Stimulated activated CD8-positive, alpha-beta memory T cell treated with anti-CD3 and anti-CD28 coated beads, Interleukin-4, amount 100 ng/mL, for 4 hours (primary cell): ENCODE results near the gene ADRB1.

Source experiments
- DNase-seq, 2 donors: peaks; one replicate each; pipeline ENCODE4 v3.0.0-alpha.2; 2020; ENCODE audit warnings: low read depth in 2 of 2, low spot score in 1 of 2

The ADRB1 gene

DNA sequence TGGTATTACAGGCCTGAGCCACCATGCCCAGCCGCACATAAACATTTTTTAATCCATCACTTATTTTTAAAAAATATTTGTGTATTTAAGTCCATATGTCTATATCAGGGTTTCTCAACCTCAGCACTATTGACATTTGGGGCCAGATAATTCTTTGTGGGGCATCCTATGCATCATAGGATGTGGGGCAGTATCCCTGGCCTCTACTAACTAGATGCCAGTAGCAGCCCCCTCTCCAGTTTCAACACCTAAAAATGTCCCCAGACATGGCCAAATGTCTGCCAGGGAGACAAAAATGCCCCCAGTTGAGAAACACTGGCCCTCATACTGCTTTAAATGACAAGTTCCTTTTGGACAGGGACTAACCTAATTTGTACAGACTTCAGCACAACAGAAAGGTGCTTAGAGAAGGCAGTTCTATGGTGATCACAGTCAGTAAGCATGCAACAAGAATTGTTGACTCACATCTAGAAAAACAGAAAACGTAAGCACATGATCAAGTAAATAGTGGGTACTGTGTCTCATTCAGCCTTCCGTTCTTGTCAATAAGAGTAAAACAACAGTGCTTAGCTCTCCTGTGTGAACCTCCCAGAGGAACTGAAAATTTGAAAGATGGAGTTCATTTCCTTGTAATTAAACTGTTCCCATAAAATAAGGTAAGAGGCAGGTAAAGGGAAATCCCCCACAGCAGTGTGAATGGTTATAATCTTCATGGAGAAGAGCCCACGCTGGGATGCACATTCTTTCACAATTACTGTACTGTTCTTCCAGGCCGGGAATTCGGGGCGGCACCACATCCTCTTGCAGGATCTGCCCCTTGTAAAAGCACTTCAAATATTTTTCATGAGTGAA, 17.3 kb upstream of the ADRB1 start:
- no peak for DNase-seq

DNA sequence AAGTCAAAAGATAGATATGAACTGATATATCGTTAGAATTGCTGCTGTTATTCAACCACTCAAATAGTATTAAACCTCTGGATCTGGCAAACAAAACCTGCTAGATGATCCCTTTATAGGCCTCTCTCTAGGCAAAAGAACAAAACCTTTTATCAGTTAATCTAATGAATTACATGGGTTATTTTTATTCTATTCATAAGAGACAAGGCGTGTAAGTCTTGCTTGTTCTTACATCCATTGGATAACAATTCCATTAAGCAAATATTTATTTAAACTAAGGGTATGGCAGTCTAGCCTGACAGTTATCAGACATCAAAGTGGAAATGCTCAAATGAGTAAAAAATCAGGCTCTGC, 16.6 kb upstream of the ADRB1 start:
- no peak for DNase-seq

DNA sequence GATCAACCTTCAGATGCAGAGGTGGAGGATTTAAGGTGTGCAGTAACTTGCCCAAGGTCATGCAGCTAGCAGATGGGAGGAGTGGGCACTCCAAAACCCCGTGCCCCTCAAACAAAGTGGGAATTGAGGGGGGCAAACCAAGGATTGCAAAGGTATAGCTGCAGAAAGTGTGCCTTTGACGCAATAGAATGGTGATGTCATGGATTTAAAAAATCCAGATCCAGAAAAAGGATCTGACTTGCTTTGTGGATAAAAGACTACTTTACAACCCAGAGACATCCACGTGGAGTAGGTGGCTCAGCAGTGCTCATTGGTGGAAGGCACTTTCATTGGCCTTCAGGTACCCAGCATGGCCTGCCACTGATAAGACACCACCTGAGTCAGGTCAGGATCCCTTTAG, 15.7 kb upstream of the ADRB1 start:
- no peak for DNase-seq

DNA sequence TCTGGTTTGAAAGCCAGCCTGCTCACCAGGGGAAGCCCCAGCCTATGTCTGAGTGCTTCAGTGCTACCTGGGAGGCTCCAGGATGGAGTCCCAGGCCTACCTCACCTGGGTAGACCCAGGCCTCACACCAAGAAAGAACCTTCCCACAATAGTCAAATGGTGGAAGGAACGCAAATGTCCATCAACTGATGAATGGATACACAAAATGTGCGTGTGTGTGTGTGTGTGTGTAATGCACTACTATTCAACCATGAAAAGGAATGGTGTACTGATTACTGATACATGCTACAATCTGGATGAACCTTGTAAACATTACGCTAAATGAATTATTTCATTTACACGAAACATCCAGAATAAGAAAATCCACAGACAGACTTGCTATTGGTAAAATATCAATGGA, 15.2 kb upstream of the ADRB1 start:
- no peak for DNase-seq

DNA sequence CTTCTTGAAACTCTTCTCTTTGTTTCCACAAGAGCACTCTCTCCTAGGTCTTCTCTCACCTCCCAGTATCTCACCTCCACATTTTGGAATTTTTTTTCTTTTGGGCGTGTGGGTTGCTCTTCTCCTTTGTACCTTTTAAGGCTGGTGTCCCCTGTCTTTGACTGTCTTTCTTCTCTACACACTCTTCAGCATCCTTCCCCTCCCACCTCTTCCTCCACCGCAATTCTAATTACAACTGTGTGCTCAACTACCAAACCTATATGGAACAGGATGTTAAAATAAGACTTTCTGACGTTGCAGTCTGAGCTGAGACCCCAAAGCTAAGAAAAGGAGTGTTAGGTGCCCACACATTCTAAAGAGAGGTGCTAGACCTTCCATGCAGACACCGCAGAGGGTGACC, 14.0 kb upstream of the ADRB1 start:
- DNase-seq, result no peak

DNA sequence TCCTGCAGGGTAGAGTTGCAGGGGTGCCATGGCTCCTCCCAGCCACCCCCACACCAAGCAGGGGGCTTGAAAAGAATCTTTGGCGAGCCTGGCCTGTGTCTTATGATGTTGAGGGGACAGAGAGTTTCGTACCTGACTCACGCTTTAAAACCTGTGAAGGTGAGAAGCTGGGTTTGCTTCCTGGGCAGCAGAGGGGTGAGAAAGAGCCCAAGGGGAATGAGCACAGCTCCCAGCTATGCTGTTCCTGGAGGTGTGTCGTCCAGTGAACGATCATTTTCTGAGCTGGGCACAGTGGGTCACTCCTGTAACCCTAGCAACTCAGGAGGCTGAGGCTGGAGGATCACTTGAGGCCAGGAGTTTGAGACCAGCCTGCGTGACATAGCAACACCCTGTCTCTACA, 13.5 kb upstream of the ADRB1 start:
- no peak for DNase-seq

DNA sequence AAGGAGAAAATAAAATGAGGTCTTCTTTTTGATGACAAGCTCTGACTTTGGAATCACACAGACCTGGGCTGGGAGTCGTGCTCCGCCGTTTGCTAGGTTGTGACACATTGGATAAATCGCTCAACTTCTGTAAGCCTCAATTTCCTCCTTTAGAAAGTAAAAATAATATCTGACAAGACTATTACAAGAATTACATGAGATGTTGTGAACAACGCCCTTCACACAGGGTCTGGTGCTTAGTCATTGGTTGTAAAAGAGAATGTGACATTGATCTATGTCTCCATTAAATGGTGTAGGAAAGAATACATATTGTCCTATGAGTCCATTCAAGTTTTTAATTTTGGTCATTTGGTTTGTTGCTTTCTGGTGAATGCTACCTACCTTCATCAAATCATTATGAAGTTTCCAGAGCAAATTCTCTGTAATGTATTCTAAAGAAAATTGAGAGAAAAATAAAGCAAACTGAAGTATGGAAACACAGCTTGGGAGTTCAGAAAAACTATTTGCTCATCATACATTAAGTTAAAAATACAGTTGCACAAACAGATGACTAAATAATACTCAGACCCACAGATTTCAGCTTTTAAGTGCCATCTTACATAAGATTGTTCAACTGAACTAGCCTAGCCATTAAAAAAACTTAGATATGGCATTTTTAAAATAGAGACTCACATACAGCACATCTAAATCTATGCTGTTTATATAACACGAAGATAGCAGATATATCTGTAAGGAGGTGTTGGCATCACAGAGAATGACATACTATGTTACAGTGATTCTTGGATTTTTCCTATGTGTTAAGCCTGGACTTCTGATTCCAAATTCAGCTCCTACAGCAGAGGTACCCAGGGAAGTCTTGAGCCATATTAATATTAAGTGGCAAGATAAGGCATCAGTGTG, 12.3 kb upstream of the ADRB1 start:
- no peak for DNase-seq

DNA sequence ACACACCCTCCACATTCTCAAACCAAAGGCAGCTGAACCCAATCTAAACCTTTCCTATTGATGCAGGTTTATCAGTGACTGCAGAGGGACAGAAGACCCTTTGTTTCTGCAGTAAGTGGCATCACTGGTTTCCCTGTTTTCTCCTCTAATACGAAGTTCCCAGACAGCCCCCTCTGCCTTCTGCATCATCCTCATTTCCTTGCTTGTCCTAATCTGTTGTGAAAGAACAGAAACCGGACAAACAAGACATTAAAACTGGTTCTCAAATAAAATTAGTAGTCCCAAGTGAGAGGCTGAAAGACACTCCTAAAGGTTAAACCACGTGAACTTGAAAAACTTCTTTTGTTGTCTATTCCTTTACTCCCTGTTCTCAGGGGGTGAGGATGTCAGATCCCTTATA, 10.1 kb upstream of the ADRB1 start:
- no peak for DNase-seq

DNA sequence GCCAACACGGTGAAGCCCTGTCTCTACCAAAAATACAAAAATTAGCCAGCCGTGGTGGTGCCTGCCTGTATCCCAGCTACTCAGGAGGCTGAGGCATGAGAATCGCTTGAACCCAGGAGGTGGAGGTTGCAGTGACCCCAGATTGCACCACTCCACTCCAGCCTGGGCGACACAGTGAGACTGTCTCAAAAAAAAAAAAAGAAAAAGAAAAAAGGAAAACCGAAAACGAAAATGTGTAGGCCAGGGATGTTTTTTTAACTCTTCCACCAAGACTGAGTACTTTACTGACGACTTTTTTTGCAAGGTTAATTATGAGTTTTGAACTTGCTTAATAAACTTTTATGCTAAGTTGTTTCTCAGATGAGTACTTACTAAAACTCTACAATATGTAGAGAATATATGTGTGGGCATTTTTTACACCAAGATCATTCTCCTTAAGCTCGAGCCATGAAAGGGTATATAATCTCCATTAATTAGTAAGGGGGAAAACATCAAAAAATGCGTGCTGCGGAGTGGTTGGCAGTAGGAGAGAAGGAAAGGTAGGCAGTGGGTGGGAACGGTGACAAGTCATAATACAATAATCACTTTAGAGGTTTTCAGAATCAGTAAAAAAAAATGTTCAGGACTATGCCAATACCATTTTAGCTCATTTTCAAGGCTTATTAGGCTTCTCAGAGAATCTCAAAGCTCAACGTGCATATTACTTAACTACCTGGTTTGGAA, 8.6 kb upstream of the ADRB1 start:
- no peak for DNase-seq

DNA sequence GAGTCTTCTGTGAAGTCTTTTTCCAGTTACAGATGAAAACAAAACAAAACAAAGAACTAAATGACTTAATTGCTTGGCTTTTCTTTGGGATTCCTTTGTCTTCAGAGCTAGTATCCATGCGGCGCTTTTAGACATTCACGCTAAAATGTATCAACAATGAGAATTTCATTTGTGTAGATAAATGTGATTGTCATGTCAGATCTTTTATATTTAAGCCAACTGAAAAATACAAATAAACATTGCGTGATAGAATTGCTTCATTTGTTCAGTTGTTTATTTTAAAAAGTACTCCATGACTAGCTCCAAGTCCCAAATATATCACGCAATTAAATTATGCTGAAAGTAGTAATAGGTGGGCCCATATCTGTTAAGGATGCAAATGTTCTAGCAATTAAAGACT, 7.9 kb upstream of the ADRB1 start:
- DNase-seq, result no peak

DNA sequence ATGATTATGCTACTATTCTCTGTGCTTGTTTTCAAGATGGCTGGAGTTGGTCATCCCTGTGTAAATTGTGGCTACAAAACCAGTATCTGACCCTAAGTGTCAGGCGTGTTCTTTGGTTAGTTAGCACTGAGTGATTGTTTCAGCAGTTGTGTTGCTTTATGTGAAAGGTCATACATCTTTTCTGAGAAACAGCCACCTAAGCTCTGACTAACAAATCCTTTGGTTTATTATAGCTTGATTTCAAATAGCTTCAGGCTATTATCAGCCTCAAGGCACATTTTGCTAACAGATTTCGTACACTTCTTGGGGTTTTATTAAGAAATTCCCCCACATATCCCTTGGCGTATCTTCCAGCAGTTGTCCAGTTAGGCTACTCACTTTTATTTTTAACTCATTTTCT, 4.8 kb upstream of the ADRB1 start:
- DNase-seq, result no peak

DNA sequence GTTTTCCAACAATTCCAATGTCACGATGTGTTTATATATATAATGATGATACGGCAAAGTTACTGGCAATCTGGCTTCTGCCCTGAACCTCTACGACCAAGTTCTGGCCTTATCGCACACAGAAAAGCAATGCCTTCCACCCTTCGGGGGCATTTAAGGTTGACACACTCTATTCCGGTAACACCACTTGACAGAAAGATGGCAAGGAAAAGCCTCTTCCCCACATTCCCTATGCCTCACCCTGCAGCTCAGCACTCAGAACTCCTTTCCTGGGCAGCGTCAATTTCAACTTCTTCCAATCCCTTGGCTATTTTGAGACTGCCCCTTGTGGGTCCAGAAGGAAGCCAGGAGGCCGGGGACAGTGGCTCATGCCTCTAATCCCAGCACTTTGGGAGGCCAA, 2.5 kb upstream of the ADRB1 start:
- DNase-seq, result no peak

DNA sequence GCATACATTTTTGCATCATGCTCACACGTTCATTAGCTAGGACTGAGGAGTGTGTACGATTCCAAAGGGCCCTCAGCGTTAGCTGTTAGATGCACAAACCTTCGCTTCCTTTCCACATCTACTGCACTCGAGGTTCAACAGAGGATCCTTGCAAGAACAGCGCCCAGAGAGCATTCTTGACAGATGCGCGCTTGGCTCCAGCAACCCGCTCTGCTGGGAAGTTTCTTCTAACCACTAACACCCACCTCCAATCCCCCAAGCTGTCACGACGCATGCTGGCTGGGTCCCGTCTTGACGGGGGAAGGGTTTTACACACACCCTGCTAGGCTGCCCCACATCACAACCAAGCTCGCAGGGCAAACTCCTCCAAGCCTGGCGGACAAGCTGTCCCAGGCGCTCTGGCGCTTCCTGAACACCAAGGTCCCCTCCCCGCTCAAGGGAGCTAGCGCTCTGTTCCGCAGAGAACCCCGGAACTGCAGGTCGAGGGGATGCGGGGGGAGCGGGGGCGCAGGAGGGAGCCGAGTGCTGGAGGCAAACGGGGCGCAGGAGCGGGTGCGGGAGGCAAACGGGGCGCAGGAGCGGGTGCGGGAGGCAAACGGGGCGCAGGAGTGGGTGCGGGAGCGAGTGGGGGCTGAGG, 653 bp upstream of the ADRB1 start:
- no peak for DNase-seq

DNA sequence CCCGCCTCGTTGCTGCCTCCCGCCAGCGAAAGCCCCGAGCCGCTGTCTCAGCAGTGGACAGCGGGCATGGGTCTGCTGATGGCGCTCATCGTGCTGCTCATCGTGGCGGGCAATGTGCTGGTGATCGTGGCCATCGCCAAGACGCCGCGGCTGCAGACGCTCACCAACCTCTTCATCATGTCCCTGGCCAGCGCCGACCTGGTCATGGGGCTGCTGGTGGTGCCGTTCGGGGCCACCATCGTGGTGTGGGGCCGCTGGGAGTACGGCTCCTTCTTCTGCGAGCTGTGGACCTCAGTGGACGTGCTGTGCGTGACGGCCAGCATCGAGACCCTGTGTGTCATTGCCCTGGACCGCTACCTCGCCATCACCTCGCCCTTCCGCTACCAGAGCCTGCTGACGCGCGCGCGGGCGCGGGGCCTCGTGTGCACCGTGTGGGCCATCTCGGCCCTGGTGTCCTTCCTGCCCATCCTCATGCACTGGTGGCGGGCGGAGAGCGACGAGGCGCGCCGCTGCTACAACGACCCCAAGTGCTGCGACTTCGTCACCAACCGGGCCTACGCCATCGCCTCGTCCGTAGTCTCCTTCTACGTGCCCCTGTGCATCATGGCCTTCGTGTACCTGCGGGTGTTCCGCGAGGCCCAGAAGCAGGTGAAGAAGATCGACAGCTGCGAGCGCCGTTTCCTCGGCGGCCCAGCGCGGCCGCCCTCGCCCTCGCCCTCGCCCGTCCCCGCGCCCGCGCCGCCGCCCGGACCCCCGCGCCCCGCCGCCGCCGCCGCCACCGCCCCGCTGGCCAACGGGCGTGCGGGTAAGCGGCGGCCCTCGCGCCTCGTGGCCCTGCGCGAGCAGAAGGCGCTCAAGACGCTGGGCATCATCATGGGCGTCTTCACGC, 825 bp downstream of the ADRB1 start:
- no peak for DNase-seq

DNA sequence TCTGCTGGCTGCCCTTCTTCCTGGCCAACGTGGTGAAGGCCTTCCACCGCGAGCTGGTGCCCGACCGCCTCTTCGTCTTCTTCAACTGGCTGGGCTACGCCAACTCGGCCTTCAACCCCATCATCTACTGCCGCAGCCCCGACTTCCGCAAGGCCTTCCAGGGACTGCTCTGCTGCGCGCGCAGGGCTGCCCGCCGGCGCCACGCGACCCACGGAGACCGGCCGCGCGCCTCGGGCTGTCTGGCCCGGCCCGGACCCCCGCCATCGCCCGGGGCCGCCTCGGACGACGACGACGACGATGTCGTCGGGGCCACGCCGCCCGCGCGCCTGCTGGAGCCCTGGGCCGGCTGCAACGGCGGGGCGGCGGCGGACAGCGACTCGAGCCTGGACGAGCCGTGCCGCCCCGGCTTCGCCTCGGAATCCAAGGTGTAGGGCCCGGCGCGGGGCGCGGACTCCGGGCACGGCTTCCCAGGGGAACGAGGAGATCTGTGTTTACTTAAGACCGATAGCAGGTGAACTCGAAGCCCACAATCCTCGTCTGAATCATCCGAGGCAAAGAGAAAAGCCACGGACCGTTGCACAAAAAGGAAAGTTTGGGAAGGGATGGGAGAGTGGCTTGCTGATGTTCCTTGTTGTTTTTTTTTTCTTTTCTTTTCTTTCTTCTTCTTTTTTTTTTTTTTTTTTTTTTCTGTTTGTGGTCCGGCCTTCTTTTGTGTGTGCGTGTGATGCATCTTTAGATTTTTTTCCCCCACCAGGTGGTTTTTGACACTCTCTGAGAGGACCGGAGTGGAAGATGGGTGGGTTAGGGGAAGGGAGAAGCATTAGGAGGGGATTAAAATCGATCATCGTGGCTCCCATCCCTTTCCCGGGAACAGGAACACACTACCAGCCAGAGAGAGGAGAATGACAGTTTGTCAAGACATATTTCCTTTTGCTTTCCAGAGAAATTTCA, 1.7 kb downstream of the ADRB1 start:
- DNase-seq, result no peak

DNA sequence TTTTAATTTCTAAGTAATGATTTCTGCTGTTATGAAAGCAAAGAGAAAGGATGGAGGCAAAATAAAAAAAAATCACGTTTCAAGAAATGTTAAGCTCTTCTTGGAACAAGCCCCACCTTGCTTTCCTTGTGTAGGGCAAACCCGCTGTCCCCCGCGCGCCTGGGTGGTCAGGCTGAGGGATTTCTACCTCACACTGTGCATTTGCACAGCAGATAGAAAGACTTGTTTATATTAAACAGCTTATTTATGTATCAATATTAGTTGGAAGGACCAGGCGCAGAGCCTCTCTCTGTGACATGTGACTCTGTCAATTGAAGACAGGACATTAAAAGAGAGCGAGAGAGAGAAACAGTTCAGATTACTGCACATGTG, 2.4 kb downstream of the ADRB1 start:
- DNase-seq, result no peak

DNA sequence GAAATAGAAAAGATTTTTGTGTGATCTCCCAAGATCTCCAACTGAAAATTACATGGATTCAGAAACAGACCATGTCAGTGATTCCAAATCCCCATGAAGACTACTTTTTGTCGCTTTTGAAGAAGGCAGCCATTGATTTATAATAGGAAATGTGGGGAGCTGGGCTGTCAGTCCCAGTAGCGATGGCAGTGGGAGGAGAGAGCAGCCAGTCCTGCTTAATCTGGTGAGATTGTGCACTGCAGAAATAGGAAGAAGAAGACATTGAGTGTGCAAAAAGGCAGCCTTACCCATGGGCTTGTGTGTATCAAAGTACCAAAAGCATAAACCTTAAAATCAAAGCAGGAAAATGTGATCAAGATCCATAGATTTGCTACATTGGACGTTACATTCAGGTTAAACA, 4.8 kb downstream of the ADRB1 start:
- no peak for DNase-seq

DNA sequence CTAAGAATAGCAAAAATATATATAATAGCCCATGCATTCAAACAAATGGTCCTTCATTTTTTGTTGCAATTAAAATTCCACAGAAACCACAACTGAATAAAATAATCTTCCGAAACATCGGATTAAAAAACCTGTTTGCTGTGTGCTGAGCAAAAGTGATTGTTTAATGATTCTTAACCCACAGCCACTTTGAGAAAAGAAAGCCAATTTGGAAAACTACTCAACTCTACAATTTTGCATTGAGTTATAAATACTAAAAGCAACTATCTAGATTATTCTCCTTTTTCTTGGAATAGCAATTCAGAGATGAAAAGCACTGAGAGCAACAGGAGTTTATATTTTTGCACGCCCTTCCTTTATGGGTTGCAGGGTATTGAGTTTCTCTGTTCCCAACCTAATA, 8.0 kb downstream of the ADRB1 start:
- DNase-seq, result no peak

DNA sequence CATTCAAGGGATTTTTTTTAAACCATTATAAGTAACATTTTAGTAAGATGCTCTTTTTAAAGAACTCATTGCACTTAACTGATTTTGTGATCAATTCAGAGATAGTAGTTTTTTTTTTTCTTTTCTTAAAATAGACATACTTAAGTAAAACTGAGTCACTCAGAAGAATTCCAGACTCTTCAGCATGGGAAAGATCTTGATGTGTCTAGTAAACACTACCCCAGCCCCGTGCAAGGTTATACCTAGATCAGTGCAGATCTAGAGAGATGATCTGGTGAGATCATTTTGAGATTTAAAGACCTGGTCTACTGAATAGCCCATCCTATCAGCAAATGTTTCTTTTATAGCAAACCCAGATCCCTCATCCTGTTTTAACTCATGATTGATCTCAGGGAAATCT, 8.6 kb downstream of the ADRB1 start:
- no peak for DNase-seq
